Activated CD8-positive, alpha-beta memory T cell treated with anti-CD3 and anti-CD28 coated beads, Interleukin-2, amount 50 U/mL, for 1 hour (primary cell): ENCODE results near the gene TBKBP1.
A peak's percentile ranks its signal among the peaks of the same experiment; 100 is the strongest.

Source experiments
- DNase-seq: peaks from one replicate; pipeline ENCODE4 v3.0.0-alpha.2; 2020; ENCODE audit errors: extremely low read depth

TBKBP1 gene

GRCh38 chr17:47693731-47694580 is at the start of gene TBKBP1:
Gene TBKBP1 (plus strand): TSS chr17:47694161. CDS start chr17:47696113, 1,952 bp downstream.
- DNase-seq: no peak

- DNase-seq: no peak
Measured at GRCh38 chr17:47644324-47644723, 49.6 kb upstream of the TBKBP1 start.

GRCh38 chr17:47649153-47649971 is 44.6 kb upstream of the TBKBP1 start, which contains the start of gene KPNB1:
Gene KPNB1 (plus strand): TSS chr17:47649919. CDS start chr17:47650245, 326 bp downstream.
- DNase-seq: peak; percentile 93

- no peak for DNase-seq
Measured at GRCh38 chr17:47649972-47650524, 43.9 kb upstream of the TBKBP1 start.

GRCh38 chr17:47650525-47651522 is 43.1 kb upstream of the TBKBP1 start:
- peak; percentile 68 for DNase-seq

- no peak for DNase-seq
Measured at GRCh38 chr17:47651704-47652103, 42.3 kb upstream of the TBKBP1 start.

- no peak for DNase-seq
Measured at GRCh38 chr17:47652570-47652969, 41.4 kb upstream of the TBKBP1 start.

- DNase-seq: no peak
Measured at GRCh38 chr17:47653442-47653841, 40.5 kb upstream of the TBKBP1 start.

- DNase-seq: no peak
Measured at GRCh38 chr17:47654991-47655390, 39.0 kb upstream of the TBKBP1 start.

GRCh38 chr17:47660064-47660492 is 33.9 kb upstream of the TBKBP1 start:
- no peak for DNase-seq

- DNase-seq: no peak
Measured at GRCh38 chr17:47663912-47664623, 29.9 kb upstream of the TBKBP1 start.

GRCh38 chr17:47664624-47664941 is 29.4 kb upstream of the TBKBP1 start:
- DNase-seq: no peak

GRCh38 chr17:47665655-47666054 is 28.3 kb upstream of the TBKBP1 start:
- DNase-seq: no peak

- DNase-seq: no peak
Measured at GRCh38 chr17:47669081-47669480, 24.9 kb upstream of the TBKBP1 start.

- DNase-seq: no peak
Measured at GRCh38 chr17:47670064-47670463, 23.9 kb upstream of the TBKBP1 start.

GRCh38 chr17:47674499-47674898 is 19.5 kb upstream of the TBKBP1 start:
- DNase-seq: no peak

GRCh38 chr17:47675380-47676198 is 18.4 kb upstream of the TBKBP1 start:
- no peak for DNase-seq

- DNase-seq: no peak
Measured at GRCh38 chr17:47676199-47676472, 17.8 kb upstream of the TBKBP1 start.

GRCh38 chr17:47676510-47677165 is 17.3 kb upstream of the TBKBP1 start:
- no peak for DNase-seq
